Fibroblast of lung (primary cell): Measurements from ENCODE around the gene GABPB1. TPM values are rescaled to one million over a fixed set of nuclear protein-coding genes. Genes with fewer than 3 reads are reported as not detected.

Experiments used
- DNase-seq, 2 donors: peaks; one replicate each; pipeline versions ENCODE4 v3.0.0 to v3.0.0-alpha.2; 2010; ENCODE audit warnings: low read depth in 2 of 2
- H2AFZ ChIP-seq: 2 replicates; pipeline ENCODE4 v1.5.1; 2012; ENCODE audit warnings: low read length, control low read depth, inconsistent platforms
- H3K27ac ChIP-seq: 2 replicates; pipeline ENCODE4 v1.5.1; 2011; ENCODE audit warnings: low read length, control low read depth; ENCODE audit not compliant: insufficient read depth
- H3K27me3 ChIP-seq: 2 replicates; pipeline ENCODE4 v1.5.1; 2011; ENCODE audit warnings: mild to moderate bottlenecking, low read length; ENCODE audit not compliant: control insufficient read depth, insufficient read depth
- H3K36me3 ChIP-seq: 2 replicates; pipeline ENCODE4 v1.5.1; 2011; ENCODE audit warnings: low read length; ENCODE audit not compliant: control insufficient read depth, insufficient read depth
- H3K4me1 ChIP-seq: 2 replicates; pipeline ENCODE4 v1.5.1; 2011; ENCODE audit warnings: low read length; ENCODE audit not compliant: control insufficient read depth, insufficient read depth; ENCODE audit errors: extremely low read depth
- H3K4me2 ChIP-seq: 2 replicates; pipeline ENCODE4 v1.5.1; 2011; ENCODE audit warnings: low read length, control low read depth; ENCODE audit not compliant: insufficient read depth; ENCODE audit errors: extremely low read depth
- H3K4me3 ChIP-seq, 4 experiments: fragments of 200-600 bp in 1 of 4; sonication (generic) in 1 of 4; replicated peaks in 1 of 4; 2 replicates each; pipeline ENCODE4 v1.5.1; 2011 to 2016; ENCODE audit warnings: low read length in 4 of 4, low read depth in 3 of 4, mild to moderate bottlenecking in 3 of 4, control low read depth in 2 of 4, inconsistent platforms in 1 of 4, mixed read lengths in 1 of 4; ENCODE audit not compliant: insufficient read depth in 1 of 4; ENCODE audit errors: control extremely low read depth in 1 of 4
- H3K79me2 ChIP-seq: 2 replicates; pipeline ENCODE4 v1.5.1; 2012; ENCODE audit warnings: mild to moderate bottlenecking, low read length, inconsistent platforms; ENCODE audit not compliant: control insufficient read depth, insufficient read depth
- H3K9ac ChIP-seq: 2 replicates; pipeline ENCODE4 v1.5.1; 2011; ENCODE audit warnings: mild to moderate bottlenecking, low read length, control low read depth; ENCODE audit not compliant: insufficient read depth
- H3K9me3 ChIP-seq: 2 replicates; pipeline ENCODE4 v1.5.1; 2012; ENCODE audit warnings: low read depth, low read length; ENCODE audit not compliant: control insufficient read depth, insufficient read depth
- H4K20me1 ChIP-seq: 2 replicates; pipeline ENCODE4 v1.5.1; 2011; ENCODE audit warnings: low read length; ENCODE audit not compliant: control insufficient read depth, insufficient read depth; ENCODE audit errors: extremely low read depth
- CTCF ChIP-seq, 2 donors: IDR thresholded peaks in 1 of 2; conservative IDR thresholded peaks in 1 of 2; 1 replicate in 1 of 2; 2 replicates in 1 of 2; pipeline ENCODE4 v1.5.1; 2011 to 2012; ENCODE audit warnings: low read length in 2 of 2, control low read depth in 1 of 2, inconsistent platforms in 1 of 2, low read depth in 1 of 2, mild to moderate bottlenecking in 1 of 2
- EZH2 ChIP-seq: IDR thresholded peaks from 2 replicates; pipeline ENCODE4 v1.5.1; 2012; ENCODE audit warnings: low read length, control low read depth, mild to moderate bottlenecking; ENCODE audit errors: missing control alignments
- polyA plus RNA-seq, 2 donors: library from polyadenylated mRNA; depleted of rRNA in 1 of 2; stranded (reverse) in 1 of 2; unstranded in 1 of 2; fragments of >200 nt; gene quantifications; 2 replicates each; pipeline ENCODE4 v1.2.1, GENCODE V29; 2011 to 2012; ENCODE audit warnings: missing spikeins in 1 of 2
- total RNA-seq: library from RNA; depleted of rRNA; stranded (reverse); fragments of >200 nt; gene quantifications from 2 replicates; pipeline ENCODE4 v1.2.1, GENCODE V29; 2014

Gene GABPB1
- total and polyA plus RNA-seq, 2 donors (not counting 1 experiment from before 2014, with no cell fraction given) = 25.4 to 40.1 TPM

GRCh38 chr15:50236433-50236832, 118.6 kb downstream of the GABPB1 start:
- no peaks in the 10 kb centered on the region for H3K4me1 ChIP-seq
- H3K4me2 ChIP-seq = no peak overlapping the region
- no peaks in the 10 kb centered on the region for H3K27me3 ChIP-seq
- no peak for DNase-seq
- no peaks in the 10 kb centered on the region for H3K36me3 ChIP-seq
- H3K9me3 ChIP-seq = no peaks in the 10 kb centered on the region
- no peak overlapping the region for H3K9ac ChIP-seq
- TF ChIP-seq CTCF (conservative IDR thresholded peaks at IDR 0.05 in 1 of 2, IDR thresholded peaks at IDR 0.05 in 1 of 2; ENCODE audit: low read depth in 1 of 2, low read length in 2 of 2) (no peak), EZH2 (no peak)
- H3K4me3 ChIP-seq = no peak overlapping the region
- H2AFZ ChIP-seq = no peak overlapping the region
- no peaks in the 10 kb centered on the region for H4K20me1 ChIP-seq
- H3K79me2 ChIP-seq = no peaks in the 10 kb centered on the region
- no peak overlapping the region for H3K27ac ChIP-seq

GRCh38 chr15:50235794-50236193, 119.2 kb downstream of the GABPB1 start:
- Histone ChIP-seq H3K4me2 (no peak overlapping the region), H3K4me1 (no peaks in the 10 kb centered on the region), H2AFZ (no peak overlapping the region), H3K9ac (no peak overlapping the region), H3K27me3 (no peaks in the 10 kb centered on the region), H3K36me3 (no peaks in the 10 kb centered on the region), H4K20me1 (no peaks in the 10 kb centered on the region), H3K27ac (no peak overlapping the region), H3K9me3 (no peaks in the 10 kb centered on the region), H3K79me2 (no peaks in the 10 kb centered on the region), H3K4me3 (no peak overlapping the region)
- TF ChIP-seq EZH2 = no peak
- TF ChIP-seq CTCF (conservative IDR thresholded peaks at IDR 0.05 in 1 of 2, IDR thresholded peaks at IDR 0.05 in 1 of 2; ENCODE audit: low read depth in 1 of 2, low read length in 2 of 2) = no peak
- DNase-seq = peak in 1 of 2 donors; percentile 39

GRCh38 chr15:50234764-50235163, 120.2 kb downstream of the GABPB1 start:
- Histone ChIP-seq H3K36me3 (no peaks in the 10 kb centered on the region), H2AFZ (no peak overlapping the region), H3K9ac (no peak overlapping the region), H3K9me3 (no peaks in the 10 kb centered on the region), H4K20me1 (no peaks in the 10 kb centered on the region), H3K27me3 (no peaks in the 10 kb centered on the region), H3K4me1 (no peaks in the 10 kb centered on the region), H3K4me2 (no peak overlapping the region), H3K79me2 (no peaks in the 10 kb centered on the region), H3K27ac (no peak overlapping the region), H3K4me3 (no peak overlapping the region)
- no peak for DNase-seq
- TF ChIP-seq EZH2 (no peak), CTCF (conservative IDR thresholded peaks at IDR 0.05 in 1 of 2, IDR thresholded peaks at IDR 0.05 in 1 of 2; ENCODE audit: low read depth in 1 of 2, low read length in 2 of 2) (no peak)
